ENCODE results near the gene CAMTA1. TPM values are rescaled to one million over a fixed set of nuclear protein-coding genes. Genes with fewer than 3 reads are reported as not detected.

Gene CAMTA1
- total and polyA plus RNA-seq, 4 donors, result 78.7 to 438 (median 173) TPM

DNA sequence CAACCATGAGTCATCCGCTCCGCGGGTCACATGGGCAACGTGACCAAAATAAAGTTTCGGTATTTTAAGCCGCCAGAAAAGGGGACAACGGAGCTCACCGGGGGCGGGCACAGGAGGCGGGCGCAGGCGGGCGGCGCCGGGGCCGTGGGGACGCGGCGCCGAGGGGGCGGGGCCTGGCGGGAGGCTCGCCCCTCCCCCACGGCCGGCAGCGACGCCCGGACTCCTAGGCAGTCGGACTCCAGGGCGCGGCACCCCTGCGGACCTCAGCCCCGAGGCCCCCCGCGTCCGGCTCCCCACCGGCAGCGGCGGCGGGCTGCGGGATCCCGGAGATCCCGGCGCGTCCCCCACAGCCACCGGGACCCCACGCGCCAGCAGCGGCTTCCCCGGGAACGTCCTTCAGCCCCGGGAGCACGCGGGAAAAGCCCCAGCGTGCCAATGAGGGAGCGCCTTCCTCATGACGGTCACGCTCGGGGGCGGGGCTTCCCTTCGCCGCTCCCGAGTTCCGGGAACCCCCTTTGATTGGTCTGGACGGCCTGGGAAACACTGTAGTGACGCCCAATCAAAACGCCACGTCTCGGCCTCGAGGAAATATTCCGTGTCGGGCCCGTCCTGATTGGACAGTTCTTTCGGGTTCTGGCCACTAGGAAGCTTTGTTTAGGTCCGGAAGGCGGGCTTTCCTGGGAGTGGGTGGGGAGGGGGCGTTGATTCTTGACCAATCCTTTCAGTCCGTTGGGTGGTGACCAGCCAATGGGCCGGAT lies 515 bp upstream of the CAMTA1 start:
- ATAC-seq (ENCODE audit: low FRiP score) (peak; percentile 96), DNase-seq (peak; percentile 99 to 100)
- Histone ChIP-seq H3K4me3 (ENCODE audit: low read length in 2 of 2) (peak overlapping the region; percentile 35 to 82), H3K4me1 (ENCODE audit: control insufficient read depth in 1 of 2, insufficient read depth in 2 of 2, low read length in 2 of 2) (peaks cover 1 to 3% of the 10 kb centered on the region in 2 donors), H3K36me3 (ENCODE audit: control insufficient read depth in 1 of 2, insufficient read depth in 2 of 2, low read length in 1 of 2) (no peaks in the 10 kb centered on the region), H3K27me3 (ENCODE audit: control insufficient read depth in 1 of 2, insufficient read depth in 2 of 2, low read length in 1 of 2) (no peaks in the 10 kb centered on the region), H3K27ac (ENCODE audit: low read depth in 1 of 2, low read length in 2 of 2) (peak overlapping the region; percentile 78 to 84), H3K9me3 (ENCODE audit: control insufficient read depth, low read length) (no peaks in the 10 kb centered on the region)
- 0% methylated on average over 72 to 79 of the region's 79 CpGs for WGBS, 2 donors
- intact Hi-C loops (cut with DNase I), result loop anchor here (5.0 to 10.0 kb wide), 5 partner anchors 42 to 290 kb away; partner anchors contain the start of gene KLHL21 (in 1 of the 2)

DNA sequence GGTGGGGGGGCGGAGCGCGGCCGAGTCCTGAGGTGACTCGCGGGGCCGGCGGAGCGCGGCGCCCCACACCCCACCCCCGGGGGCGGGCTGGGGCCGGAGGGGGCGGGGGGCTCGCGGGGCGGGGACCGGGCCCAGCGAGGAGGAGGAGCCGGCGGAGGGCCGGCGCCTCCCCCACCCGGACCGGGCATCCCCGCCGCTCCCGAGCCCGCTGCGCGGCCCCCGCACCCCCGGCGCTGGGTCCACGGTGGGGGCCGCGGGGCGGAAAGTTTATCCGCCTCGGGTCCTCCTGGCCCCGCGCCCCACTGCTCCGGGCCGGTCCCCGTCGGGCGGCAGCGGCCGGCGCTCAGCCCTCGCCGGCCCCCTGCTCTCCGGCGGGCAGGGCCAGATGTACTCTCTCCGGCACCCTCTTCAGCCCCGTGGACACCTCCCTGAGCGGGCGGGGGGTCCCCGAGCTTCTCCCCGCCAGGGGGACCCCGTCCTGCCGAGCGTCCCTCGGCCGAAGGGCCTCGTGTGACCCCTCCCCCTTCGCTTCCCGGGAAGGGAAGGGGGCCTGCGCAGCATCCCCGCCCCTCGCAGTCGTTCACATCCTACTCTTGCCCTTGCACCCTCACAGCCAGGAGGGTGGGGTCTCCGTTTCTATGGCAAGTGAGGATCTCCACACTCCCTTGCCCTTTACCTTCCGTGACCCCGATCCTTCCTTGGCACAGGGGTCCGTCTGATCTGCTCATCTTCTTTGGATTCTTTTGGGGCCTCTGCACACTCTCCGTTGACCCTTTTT lies 663 bp downstream of the CAMTA1 start:
- DNase-seq (peak; percentile 55 to 84), ATAC-seq (ENCODE audit: low FRiP score) (no peak)
- peak overlapping the region; percentile 92 to 94 for H3K4me3 ChIP-seq (ENCODE audit: low read length in 2 of 2)
- WGBS, 2 donors, result 0 to 1% methylated on average over 16 to 78 of the region's 78 CpGs
- peaks cover 1 to 9% of the 10 kb centered on the region in 2 donors for H3K4me1 ChIP-seq (ENCODE audit: control insufficient read depth in 1 of 2, insufficient read depth in 2 of 2, low read length in 2 of 2)
- H3K9me3 ChIP-seq (ENCODE audit: control insufficient read depth, low read length), result no peaks in the 10 kb centered on the region
- no peaks in the 10 kb centered on the region for H3K27me3 ChIP-seq (ENCODE audit: control insufficient read depth in 1 of 2, insufficient read depth in 2 of 2, low read length in 1 of 2)
- no peaks in the 10 kb centered on the region for H3K36me3 ChIP-seq (ENCODE audit: control insufficient read depth in 1 of 2, insufficient read depth in 2 of 2, low read length in 1 of 2)
- peak overlapping the region in 1 of 2 donors; percentile 9 for H3K27ac ChIP-seq (ENCODE audit: low read depth in 1 of 2, low read length in 2 of 2)
- intact Hi-C loops (cut with DNase I), result loop anchor here (10.0 kb wide), 3 partner anchors 61 to 289 kb away; partner anchors contain the start of gene KLHL21 (in 1 of the 2)

DNA sequence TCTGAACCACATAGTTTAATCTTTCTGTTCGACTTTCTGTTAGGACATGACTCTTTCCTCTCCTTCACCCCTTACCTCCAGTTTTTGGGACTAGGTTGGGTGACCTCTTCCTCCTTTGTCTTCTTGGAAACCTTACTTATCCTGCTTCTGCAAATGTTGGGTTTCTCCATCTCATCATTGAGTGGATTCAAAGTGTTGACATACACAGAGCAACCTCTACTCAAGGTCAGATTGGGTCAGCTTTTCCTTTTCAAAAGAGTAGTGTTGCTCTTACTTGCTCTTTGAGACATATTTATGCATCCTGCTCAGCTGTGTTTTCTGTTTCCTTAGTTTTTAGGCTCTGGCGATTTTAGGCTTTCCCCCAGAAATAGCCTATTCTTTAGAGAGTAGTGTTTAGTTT lies 3.7 kb downstream of the CAMTA1 start:
- Histone ChIP-seq H3K4me1 (ENCODE audit: control insufficient read depth in 1 of 2, insufficient read depth in 2 of 2, low read length in 2 of 2) (peaks cover 3 to 13% of the 10 kb centered on the region in 2 donors), H3K9me3 (ENCODE audit: control insufficient read depth, low read length) (no peaks in the 10 kb centered on the region), H3K36me3 (ENCODE audit: control insufficient read depth in 1 of 2, insufficient read depth in 2 of 2, low read length in 1 of 2) (no peaks in the 10 kb centered on the region), H3K4me3 (ENCODE audit: low read length in 2 of 2) (no peak overlapping the region), H3K27ac (ENCODE audit: low read depth in 1 of 2, low read length in 2 of 2) (peak overlapping the region; percentile 1 to 80), H3K27me3 (ENCODE audit: control insufficient read depth in 1 of 2, insufficient read depth in 2 of 2, low read length in 1 of 2) (no peaks in the 10 kb centered on the region)
- ATAC-seq (ENCODE audit: low FRiP score) (no peak), DNase-seq (no peak)
- intact Hi-C loops (cut with DNase I), result loop anchor here (10.0 kb wide), 3 partner anchors 64 to 286 kb away; partner anchors contain the start of gene KLHL21 (in 1 of the 2)
- WGBS, 2 donors, result 16 to 27% methylated on average over 2 of the region's 2 CpGs

DNA sequence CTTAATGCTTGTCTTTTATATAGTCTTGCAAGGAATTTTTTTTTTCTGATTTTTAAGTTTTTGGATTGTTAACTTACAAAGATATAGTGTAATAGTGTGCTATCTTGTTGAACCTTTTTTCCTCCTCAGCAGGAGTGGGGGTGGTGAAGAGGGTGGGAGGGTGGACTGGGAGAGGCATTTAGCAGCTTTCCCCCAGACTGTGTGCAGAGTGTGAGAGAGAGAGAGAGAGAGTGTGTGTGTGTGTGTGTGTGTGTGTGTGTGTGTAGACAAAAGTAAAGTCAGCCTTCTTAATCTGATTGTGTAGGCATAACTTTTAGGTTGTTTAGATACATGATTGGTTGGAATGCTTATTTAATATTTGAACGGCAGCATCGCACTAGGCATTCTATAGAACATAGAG lies 4.9 kb downstream of the CAMTA1 start:
- Histone ChIP-seq H3K4me1 (ENCODE audit: control insufficient read depth in 1 of 2, insufficient read depth in 2 of 2, low read length in 2 of 2) (peaks cover 3 to 15% of the 10 kb centered on the region in 2 donors), H3K27me3 (ENCODE audit: control insufficient read depth in 1 of 2, insufficient read depth in 2 of 2, low read length in 1 of 2) (no peaks in the 10 kb centered on the region), H3K27ac (ENCODE audit: low read depth in 1 of 2, low read length in 2 of 2) (no peak overlapping the region), H3K4me3 (ENCODE audit: low read length in 2 of 2) (no peak overlapping the region), H3K36me3 (ENCODE audit: control insufficient read depth in 1 of 2, insufficient read depth in 2 of 2, low read length in 1 of 2) (no peaks in the 10 kb centered on the region), H3K9me3 (ENCODE audit: control insufficient read depth, low read length) (no peaks in the 10 kb centered on the region)
- no peak for DNase-seq
- intact Hi-C loops (cut with DNase I), result loop anchor here (5.0 to 10.0 kb wide), 3 partner anchors 87 to 855 kb away; no protein-coding TSS in a partner anchor
- ATAC-seq (ENCODE audit: low FRiP score), result no peak
- WGBS, 2 donors, result 57 to 73% methylated on average over 2 of the region's 2 CpGs

DNA sequence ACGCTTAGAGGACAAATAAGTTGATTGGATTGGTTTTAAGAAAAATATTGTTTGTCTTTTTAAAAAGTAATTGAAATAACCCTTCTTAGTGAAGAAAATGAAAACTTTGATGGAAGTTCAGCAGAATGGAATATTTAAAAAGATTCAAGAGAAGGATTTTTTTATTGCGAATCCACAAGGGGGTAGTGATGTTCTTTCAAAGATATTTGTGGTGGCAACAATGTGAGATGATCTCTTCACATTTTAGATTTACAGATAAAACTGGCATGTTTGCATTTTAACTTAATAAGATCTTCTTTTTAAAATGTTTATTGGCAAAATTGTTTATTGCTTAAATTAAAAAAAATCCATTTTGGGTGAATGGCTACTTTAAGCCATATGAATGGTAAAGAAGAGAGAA lies 8.9 kb downstream of the CAMTA1 start:
- intact Hi-C loops (cut with DNase I), result loop anchor here (2.0 to 10.0 kb wide), 5 partner anchors 83 to 851 kb away; no protein-coding TSS in a partner anchor
- H3K36me3 ChIP-seq (ENCODE audit: control insufficient read depth in 1 of 2, insufficient read depth in 2 of 2, low read length in 1 of 2), result no peaks in the 10 kb centered on the region
- H3K27ac ChIP-seq (ENCODE audit: low read depth in 1 of 2, low read length in 2 of 2), result no peak overlapping the region
- ATAC-seq (ENCODE audit: low FRiP score), result no peak
- H3K4me3 ChIP-seq (ENCODE audit: low read length in 2 of 2), result no peak overlapping the region
- no peaks in the 10 kb centered on the region for H3K27me3 ChIP-seq (ENCODE audit: control insufficient read depth in 1 of 2, insufficient read depth in 2 of 2, low read length in 1 of 2)
- WGBS, 2 donors, result 34 to 45% methylated on average over 2 of the region's 2 CpGs
- H3K4me1 ChIP-seq (ENCODE audit: control insufficient read depth in 1 of 2, insufficient read depth in 2 of 2, low read length in 2 of 2), result peaks cover 1 to 17% of the 10 kb centered on the region in 2 donors
- no peak for DNase-seq
- H3K9me3 ChIP-seq (ENCODE audit: control insufficient read depth, low read length), result no peaks in the 10 kb centered on the region

DNA sequence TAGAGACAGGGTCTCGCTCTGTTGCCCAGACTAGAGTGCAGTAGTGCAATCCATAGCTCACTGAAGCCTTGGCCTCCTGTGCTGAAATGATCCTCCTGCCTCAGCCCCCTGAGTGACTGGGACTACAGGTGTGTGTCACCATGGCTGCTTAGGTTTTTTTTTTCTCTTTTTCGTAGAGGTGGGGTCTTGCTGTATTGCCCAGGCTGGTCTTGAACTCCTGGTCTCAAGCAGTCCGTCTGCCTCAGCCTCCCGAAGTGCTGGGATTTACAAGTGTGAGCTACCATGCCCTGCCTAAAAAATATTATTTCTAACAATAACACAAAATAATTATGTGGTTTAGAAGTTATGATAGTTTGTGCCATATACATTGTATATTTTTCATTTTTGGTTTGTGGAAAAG lies 9.9 kb downstream of the CAMTA1 start:
- no peak for ATAC-seq (ENCODE audit: low FRiP score)
- intact Hi-C loops (cut with DNase I), result loop anchor here (2.0 to 10.0 kb wide), 5 partner anchors 72 to 850 kb away; no protein-coding TSS in a partner anchor
- Histone ChIP-seq H3K9me3 (ENCODE audit: control insufficient read depth, low read length) (no peaks in the 10 kb centered on the region), H3K36me3 (ENCODE audit: control insufficient read depth in 1 of 2, insufficient read depth in 2 of 2, low read length in 1 of 2) (no peaks in the 10 kb centered on the region), H3K27ac (ENCODE audit: low read depth in 1 of 2, low read length in 2 of 2) (peak overlapping the region in 1 of 2 donors; percentile 43), H3K4me1 (ENCODE audit: control insufficient read depth in 1 of 2, insufficient read depth in 2 of 2, low read length in 2 of 2) (peaks cover 1 to 15% of the 10 kb centered on the region in 2 donors), H3K4me3 (ENCODE audit: low read length in 2 of 2) (no peak overlapping the region), H3K27me3 (ENCODE audit: control insufficient read depth in 1 of 2, insufficient read depth in 2 of 2, low read length in 1 of 2) (no peaks in the 10 kb centered on the region)
- DNase-seq, result no peak
- WGBS, 2 donors, result 76% methylated on average over 4 of the region's 4 CpGs

DNA sequence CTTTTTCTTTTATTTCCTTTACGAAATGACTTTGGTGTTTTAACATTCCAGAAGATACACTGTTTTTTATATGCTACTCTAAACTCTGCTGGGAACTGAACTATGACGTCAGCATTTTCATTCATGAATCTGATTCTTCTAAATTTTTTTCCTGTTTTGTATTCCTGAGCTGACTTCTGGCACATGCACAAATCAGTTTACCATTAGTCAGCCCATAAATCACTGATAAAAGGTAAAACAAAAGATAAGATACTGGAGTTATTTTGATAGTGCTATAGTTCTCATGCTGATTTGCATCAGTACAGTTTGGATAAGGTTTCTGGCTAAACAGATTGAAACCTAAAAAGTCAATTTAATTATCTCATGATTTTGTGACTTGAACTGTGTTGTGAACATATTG lies 10.4 kb downstream of the CAMTA1 start:
- DNase-seq (no peak), ATAC-seq (ENCODE audit: low FRiP score) (no peak)
- no peak overlapping the region for H3K4me3 ChIP-seq (ENCODE audit: low read length in 2 of 2)
- intact Hi-C loops (cut with DNase I), result loop anchor here (2.0 to 10.0 kb wide), 5 partner anchors 72 to 849 kb away; no protein-coding TSS in a partner anchor
- H3K36me3 ChIP-seq (ENCODE audit: control insufficient read depth in 1 of 2, insufficient read depth in 2 of 2, low read length in 1 of 2), result no peaks in the 10 kb centered on the region
- no peaks in the 10 kb centered on the region for H3K27me3 ChIP-seq (ENCODE audit: control insufficient read depth in 1 of 2, insufficient read depth in 2 of 2, low read length in 1 of 2)
- H3K27ac ChIP-seq (ENCODE audit: low read depth in 1 of 2, low read length in 2 of 2), result no peak overlapping the region
- peaks cover 1 to 16% of the 10 kb centered on the region in 2 donors for H3K4me1 ChIP-seq (ENCODE audit: control insufficient read depth in 1 of 2, insufficient read depth in 2 of 2, low read length in 2 of 2)
- WGBS, 2 donors, result 0 to 3% methylated on average over 2 of the region's 2 CpGs
- H3K9me3 ChIP-seq (ENCODE audit: control insufficient read depth, low read length), result no peaks in the 10 kb centered on the region

DNA sequence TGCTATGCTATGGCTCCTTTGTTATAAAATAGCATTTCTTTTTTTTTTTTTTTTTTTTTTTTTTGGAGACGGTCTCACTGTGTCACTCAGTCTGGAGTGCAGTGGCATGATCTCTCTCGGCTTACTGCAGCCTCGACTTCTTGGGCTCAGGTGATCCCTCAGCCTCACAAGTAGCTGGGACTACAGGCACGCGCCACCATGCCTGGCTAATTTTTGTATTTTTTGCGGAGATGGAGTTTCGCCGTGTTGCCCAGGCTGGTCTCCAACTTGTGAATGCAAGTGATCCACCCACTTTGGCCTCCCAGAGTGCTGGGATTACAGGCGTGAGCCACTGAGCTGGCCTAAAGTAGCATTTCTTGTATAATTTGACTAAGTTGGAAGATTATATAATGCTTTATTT lies 10.8 kb downstream of the CAMTA1 start:
- H3K4me3 ChIP-seq (ENCODE audit: low read length in 2 of 2), result no peak overlapping the region
- DNase-seq, result no peak
- WGBS, 2 donors, result 9 to 18% methylated on average over 9 of the region's 9 CpGs
- no peaks in the 10 kb centered on the region for H3K36me3 ChIP-seq (ENCODE audit: control insufficient read depth in 1 of 2, insufficient read depth in 2 of 2, low read length in 1 of 2)
- H3K27ac ChIP-seq (ENCODE audit: low read depth in 1 of 2, low read length in 2 of 2), result peak overlapping the region in 1 of 2 donors; percentile 54
- intact Hi-C loops (cut with DNase I), result loop anchor here (5.0 to 10.0 kb wide), 3 partner anchors 71 to 849 kb away; no protein-coding TSS in a partner anchor
- H3K4me1 ChIP-seq (ENCODE audit: control insufficient read depth in 1 of 2, insufficient read depth in 2 of 2, low read length in 2 of 2), result peaks cover under 1 to 18% of the 10 kb centered on the region in 2 donors
- H3K9me3 ChIP-seq (ENCODE audit: control insufficient read depth, low read length), result no peaks in the 10 kb centered on the region
- ATAC-seq (ENCODE audit: low FRiP score), result peak; percentile 46
- no peaks in the 10 kb centered on the region for H3K27me3 ChIP-seq (ENCODE audit: control insufficient read depth in 1 of 2, insufficient read depth in 2 of 2, low read length in 1 of 2)
